ENCODE results near the gene NAALAD2. TPM values are rescaled to one million over a fixed set of nuclear protein-coding genes. Genes with fewer than 3 reads are reported as not detected.
"Not testable (repeated sequence)": the region's sequence is repeated elsewhere in the genome, so short reads cannot be mapped to it uniquely, and the experiment has no call there.

The NAALAD2 gene
- polyA plus RNA-seq, 3 donors = not detected

DNA sequence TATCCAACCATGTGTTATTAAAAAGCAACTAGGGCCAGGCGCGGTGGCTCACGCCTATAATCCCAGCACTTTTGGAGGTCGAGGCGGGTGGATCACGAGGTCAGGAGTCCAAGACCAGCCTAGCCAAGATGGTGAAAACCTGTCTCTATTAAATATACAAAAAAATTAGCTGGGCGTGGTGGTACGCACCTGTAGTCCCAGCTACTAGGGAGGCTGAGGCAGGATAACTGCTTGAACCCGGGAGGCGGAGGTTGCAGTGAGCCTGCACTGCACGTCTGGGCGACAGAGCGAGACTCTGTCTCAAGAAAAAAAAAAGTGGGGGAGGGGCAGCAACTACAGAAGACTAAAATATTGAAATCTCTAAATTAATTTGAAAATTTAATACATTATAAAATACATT lies 69.9 kb downstream of the NAALAD2 start:
- DNase-seq = no peak
- Histone ChIP-seq H2AFZ (ENCODE audit: insufficient read depth, low read depth, low read length, poor library complexity, severe bottlenecking) (no peak overlapping the region), H4K20me1 (ENCODE audit: insufficient read depth, low read length) (peaks cover 3% of the 10 kb centered on the region), H3K79me2 (ENCODE audit: insufficient read depth, low read length) (no peaks in the 10 kb centered on the region), H3K4me2 (replicated peaks; ENCODE audit: extremely low read depth, low read length, poor library complexity, severe bottlenecking) (no peak overlapping the region), H3K9me3 (replicated peaks in 1 of 2; ENCODE audit: control insufficient read depth in 1 of 2, insufficient read depth in 1 of 2, low read length in 2 of 2) (no peaks in the 10 kb centered on the region), H3K4me3 (replicated peaks in 1 of 3; ENCODE audit: low read depth in 2 of 3, low read length in 3 of 3) (no peak overlapping the region), H3K27me3 (ENCODE audit: control insufficient read depth in 2 of 2, insufficient read depth in 2 of 2, low read length in 2 of 2) (no peaks in the 10 kb centered on the region), H3K36me3 (replicated peaks in 1 of 2; ENCODE audit: control insufficient read depth in 1 of 2, insufficient read depth in 2 of 2, low read length in 2 of 2) (peaks cover 63 to 86% of the 10 kb centered on the region in 2 donors), H3K27ac (ENCODE audit: low read depth in 1 of 2, low read length in 2 of 2) (no peak overlapping the region), H3K4me1 (ENCODE audit: control insufficient read depth in 1 of 2, insufficient read depth in 2 of 2, low read length in 2 of 2) (no peaks in the 10 kb centered on the region), H3K9ac (ENCODE audit: insufficient read depth, low read length, poor library complexity, severe bottlenecking) (no peak overlapping the region)
- no peak overlapping the region for H3K4me3 Mint-ChIP-seq
- no peaks in the 10 kb centered on the region for H3K9me3 Mint-ChIP-seq
- no peaks in the 10 kb centered on the region for H3K4me1 Mint-ChIP-seq
- H3K27ac Mint-ChIP-seq = no peak overlapping the region
- H3K36me3 Mint-ChIP-seq = peaks cover 63 to 81% of the 10 kb centered on the region in 2 donors
- 94% methylated on average over 7 of the region's 13 CpGs for WGBS (ENCODE audit: insufficient coverage)
- H3K27me3 Mint-ChIP-seq (ENCODE audit: low read depth in 3 of 3) = no peaks in the 10 kb centered on the region
- intact Hi-C loops (cut with micrococcal nuclease) = no loop called here
- TF ChIP-seq, protein P1, sequence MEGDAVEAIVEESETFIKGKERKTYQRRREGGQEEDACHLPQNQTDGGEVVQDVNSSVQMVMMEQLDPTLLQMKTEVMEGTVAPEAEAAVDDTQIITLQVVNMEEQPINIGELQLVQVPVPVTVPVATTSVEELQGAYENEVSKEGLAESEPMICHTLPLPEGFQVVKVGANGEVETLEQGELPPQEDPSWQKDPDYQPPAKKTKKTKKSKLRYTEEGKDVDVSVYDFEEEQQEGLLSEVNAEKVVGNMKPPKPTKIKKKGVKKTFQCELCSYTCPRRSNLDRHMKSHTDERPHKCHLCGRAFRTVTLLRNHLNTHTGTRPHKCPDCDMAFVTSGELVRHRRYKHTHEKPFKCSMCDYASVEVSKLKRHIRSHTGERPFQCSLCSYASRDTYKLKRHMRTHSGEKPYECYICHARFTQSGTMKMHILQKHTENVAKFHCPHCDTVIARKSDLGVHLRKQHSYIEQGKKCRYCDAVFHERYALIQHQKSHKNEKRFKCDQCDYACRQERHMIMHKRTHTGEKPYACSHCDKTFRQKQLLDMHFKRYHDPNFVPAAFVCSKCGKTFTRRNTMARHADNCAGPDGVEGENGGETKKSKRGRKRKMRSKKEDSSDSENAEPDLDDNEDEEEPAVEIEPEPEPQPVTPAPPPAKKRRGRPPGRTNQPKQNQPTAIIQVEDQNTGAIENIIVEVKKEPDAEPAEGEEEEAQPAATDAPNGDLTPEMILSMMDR (IDR thresholded peaks at IDR 0.05) = no peak

- DNase-seq = peak; percentile 10 to 53 (median 34)
- Histone ChIP-seq H4K20me1 (ENCODE audit: insufficient read depth, low read length) (peaks cover 3% of the 10 kb centered on the region), H3K79me2 (ENCODE audit: insufficient read depth, low read length) (no peaks in the 10 kb centered on the region), H3K27me3 (ENCODE audit: control insufficient read depth in 2 of 2, insufficient read depth in 2 of 2, low read length in 2 of 2) (no peaks in the 10 kb centered on the region), H3K4me3 (replicated peaks in 1 of 3; ENCODE audit: low read depth in 2 of 3, low read length in 3 of 3) (no peak overlapping the region), H2AFZ (ENCODE audit: insufficient read depth, low read depth, low read length, poor library complexity, severe bottlenecking) (no peak overlapping the region), H3K9ac (ENCODE audit: insufficient read depth, low read length, poor library complexity, severe bottlenecking) (no peak overlapping the region), H3K9me3 (replicated peaks in 1 of 2; ENCODE audit: control insufficient read depth in 1 of 2, insufficient read depth in 1 of 2, low read length in 2 of 2) (no peaks in the 10 kb centered on the region), H3K4me1 (ENCODE audit: control insufficient read depth in 1 of 2, insufficient read depth in 2 of 2, low read length in 2 of 2) (no peaks in the 10 kb centered on the region), H3K36me3 (replicated peaks in 1 of 2; ENCODE audit: control insufficient read depth in 1 of 2, insufficient read depth in 2 of 2, low read length in 2 of 2) (peaks cover 69 to 89% of the 10 kb centered on the region in 2 donors), H3K27ac (ENCODE audit: low read depth in 1 of 2, low read length in 2 of 2) (no peak overlapping the region), H3K4me2 (replicated peaks; ENCODE audit: extremely low read depth, low read length, poor library complexity, severe bottlenecking) (no peak overlapping the region)
- intact Hi-C loops (cut with micrococcal nuclease) = no loop called here
- no peaks in the 10 kb centered on the region for H3K9me3 Mint-ChIP-seq
- no CpG with 5 or more reads among the region's 3 CpGs for WGBS (ENCODE audit: insufficient coverage)
- no peaks in the 10 kb centered on the region for H3K4me1 Mint-ChIP-seq
- H3K4me3 Mint-ChIP-seq = no peak overlapping the region
- H3K36me3 Mint-ChIP-seq = peaks cover 68 to 85% of the 10 kb centered on the region in 2 donors
- no peak overlapping the region for H3K27ac Mint-ChIP-seq
- no peaks in the 10 kb centered on the region for H3K27me3 Mint-ChIP-seq (ENCODE audit: low read depth in 3 of 3)
- TF ChIP-seq, protein P1 (IDR thresholded peaks at IDR 0.05) = peak; percentile 92
Observed at GRCh38 chr11:90204832-90205646, 70.6 kb downstream of the NAALAD2 start.

GRCh38 chr11:90207992-90208391 lies 73.5 kb downstream of the NAALAD2 start:
- H3K27me3 ChIP-seq (ENCODE audit: control insufficient read depth in 2 of 2, insufficient read depth in 2 of 2, low read length in 2 of 2); H3K4me2 ChIP-seq (replicated peaks; ENCODE audit: extremely low read depth, low read length, poor library complexity, severe bottlenecking); H3K4me3 Mint-ChIP-seq; H3K9ac ChIP-seq (ENCODE audit: insufficient read depth, low read length, poor library complexity, severe bottlenecking); H3K27me3 Mint-ChIP-seq (ENCODE audit: low read depth in 3 of 3); H3K4me1 ChIP-seq (ENCODE audit: control insufficient read depth in 1 of 2, insufficient read depth in 2 of 2, low read length in 2 of 2); H3K9me3 ChIP-seq (replicated peaks in 1 of 2; ENCODE audit: control insufficient read depth in 1 of 2, insufficient read depth in 1 of 2, low read length in 2 of 2); H3K4me3 ChIP-seq (replicated peaks in 1 of 3; ENCODE audit: low read depth in 2 of 3, low read length in 3 of 3); intact Hi-C loops (cut with micrococcal nuclease); H3K27ac ChIP-seq (ENCODE audit: low read depth in 1 of 2, low read length in 2 of 2); DNase-seq; H2AFZ ChIP-seq (ENCODE audit: insufficient read depth, low read depth, low read length, poor library complexity, severe bottlenecking); H3K27ac Mint-ChIP-seq; H3K4me1 Mint-ChIP-seq; H3K79me2 ChIP-seq (ENCODE audit: insufficient read depth, low read length); H3K9me3 Mint-ChIP-seq: not testable (repeated sequence)
- peaks cover 74 to 95% of the 10 kb centered on the region in 2 donors for H3K36me3 ChIP-seq (replicated peaks in 1 of 2; ENCODE audit: control insufficient read depth in 1 of 2, insufficient read depth in 2 of 2, low read length in 2 of 2)
- H4K20me1 ChIP-seq (ENCODE audit: insufficient read depth, low read length) = peaks cover 15% of the 10 kb centered on the region
- peaks cover 67 to 84% of the 10 kb centered on the region in 2 donors for H3K36me3 Mint-ChIP-seq
- WGBS (ENCODE audit: insufficient coverage) = 96% methylated on average over 9 of the region's 10 CpGs
